K562 (cell line): ENCODE data around the gene RBMX2. TPM values are rescaled to one million over a fixed set of nuclear protein-coding genes. Genes with fewer than 3 reads are reported as not detected.

ENCODE experiments used
- IFI16 ChIP-seq: fragments of 250-450 bp; sonication (Bioruptor Pico); IDR thresholded peaks from 2 replicates; pipeline ENCODE4 v2.1.2; 2022; ENCODE audit warnings: mild to moderate bottlenecking, inconsistent platforms
- NRF1 ChIP-seq, 2 experiments: fragments of 450-650 bp; IDR thresholded peaks in 1 of 2; conservative IDR thresholded peaks in 1 of 2; 2 replicates each; pipeline ENCODE4 v1.6.1; 2014; ENCODE audit warnings: mild to moderate bottlenecking in 2 of 2
- POLR2G ChIP-seq: fragments of 200-400 bp; formaldehyde crosslinking; IDR thresholded peaks from 2 replicates; pipeline ENCODE4 v1.6.1; 2017; ENCODE audit warnings: low read depth, mild to moderate bottlenecking, antibody characterized with exemption, low read length, moderate library complexity
- POU5F1 ChIP-seq: fragments of 150-350 bp; IDR thresholded peaks from 2 replicates; pipeline ENCODE4 v1.6.1; 2014; ENCODE audit warnings: borderline replicate concordance, low read length, low read depth, mild to moderate bottlenecking; ENCODE audit not compliant: partially characterized antibody
- PTTG1 ChIP-seq: fragments of 450-650 bp; IDR thresholded peaks from 2 replicates; pipeline ENCODE4 v1.6.1; 2016; ENCODE audit warnings: low read depth, mild to moderate bottlenecking, missing genetic modification characterization, missing compliant biosample characterization
- RUNX1 ChIP-seq: sonication (generic); IDR thresholded peaks from 2 replicates; pipeline ENCODE4 v1.6.1; 2016; ENCODE audit warnings: antibody characterized with exemption, low read depth
- TARDBP ChIP-seq: fragments of 450-650 bp; IDR thresholded peaks from 2 replicates; pipeline ENCODE4 v1.6.1; 2016
- XRCC4 ChIP-seq: IDR thresholded peaks from one replicate; pipeline ENCODE4 v1.6.1; 2011; ENCODE audit not compliant: insufficient read depth, insufficient read length; ENCODE audit errors: extremely low read depth
- ZNF311 ChIP-seq: fragments of 250-450 bp; sonication (Bioruptor Pico); IDR thresholded peaks from 2 replicates; pipeline ENCODE4 v1.4.0; 2020; ENCODE audit warnings: mild to moderate bottlenecking, moderate library complexity
- ZNF780A ChIP-seq: fragments of 250-450 bp; sonication (Bioruptor Pico); IDR thresholded peaks from 2 replicates; pipeline ENCODE4 v1.5.0; 2021; ENCODE audit warnings: mild to moderate bottlenecking
- polyA plus RNA-seq, 8 experiments: library from polyadenylated mRNA; depleted of rRNA in 4 of 8; stranded (reverse) in 5 of 8; unstranded in 3 of 8; fragments of >200 nt; fragmentation: Nextera tagmentation in 2 of 8; fragmentation: Illumina TruSeq in 1 of 8; extraction: Ambion mirVana in 2 of 8; extraction: Trizol in 1 of 8; gene quantifications; 2 replicates each; pipeline versions ENCODE4 v1.2.1 to v1.2.3, GENCODE V29; 2011 to 2014; ENCODE audit warnings: inconsistent platforms in 1 of 8, missing spikeins in 1 of 8
- total RNA-seq, 7 experiments: library from RNA; depleted of rRNA in 6 of 7; stranded (reverse); fragments of >200 nt in 6 of 7; fragmentation: Illumina TruSeq in 2 of 7; extraction: Trizol in 2 of 7; gene quantifications; 2 replicates each; pipeline versions ENCODE4 v1.2.1 to v1.2.3, GENCODE V29; 2011 to 2021; ENCODE audit warnings: low replicate concordance in 1 of 7
- TF ChIP-seq, protein P1 (sequence below): fragments of 250-450 bp; sonication (Bioruptor Pico); IDR thresholded peaks from 2 replicates; pipeline ENCODE4 v1.8.0; 2021; ENCODE audit warnings: borderline replicate concordance, mild to moderate bottlenecking, moderate library complexity; ENCODE audit not compliant: poor library complexity, severe bottlenecking
- TF ChIP-seq, protein P2 (sequence below), 2 experiments: fragments of 150-350 bp in 1 of 2; IDR thresholded peaks; 2 replicates each; pipeline ENCODE4 v1.6.1; 2012 to 2016; ENCODE audit warnings: low read depth in 2 of 2, low read length in 2 of 2, mild to moderate bottlenecking in 1 of 2, moderate library complexity in 1 of 2
- TF ChIP-seq, protein P3 (sequence below): fragments of 250-450 bp; sonication (Bioruptor Pico); IDR thresholded peaks from 2 replicates; pipeline ENCODE4 v1.5.0; 2020; ENCODE audit warnings: mild to moderate bottlenecking
- TF ChIP-seq, protein P4 (sequence below): fragments of 250-450 bp; sonication (Bioruptor Pico); IDR thresholded peaks from 2 replicates; pipeline ENCODE4 v1.4.0; 2020; ENCODE audit warnings: borderline replicate concordance
- TF ChIP-seq, protein P5 (sequence below): sonication (generic); formaldehyde crosslinking; IDR thresholded peaks from 2 replicates; pipeline ENCODE4 v1.8.0; 2022; ENCODE audit warnings: missing genetic modification reagents, mild to moderate bottlenecking, moderate library complexity, borderline replicate concordance
- TF ChIP-seq, protein P6 (sequence below): sonication (generic); formaldehyde crosslinking; IDR thresholded peaks from 2 replicates; pipeline ENCODE4 v1.8.0; 2022; ENCODE audit warnings: mild to moderate bottlenecking, missing genetic modification reagents, borderline replicate concordance

Gene RBMX2
- total and polyA plus RNA-seq, 9 of the 15 experiments (the other 6 are each of a cell fraction or from before 2014, with no cell fraction given), result 27.2 to 62.5 (median 54.1) TPM

DNA sequence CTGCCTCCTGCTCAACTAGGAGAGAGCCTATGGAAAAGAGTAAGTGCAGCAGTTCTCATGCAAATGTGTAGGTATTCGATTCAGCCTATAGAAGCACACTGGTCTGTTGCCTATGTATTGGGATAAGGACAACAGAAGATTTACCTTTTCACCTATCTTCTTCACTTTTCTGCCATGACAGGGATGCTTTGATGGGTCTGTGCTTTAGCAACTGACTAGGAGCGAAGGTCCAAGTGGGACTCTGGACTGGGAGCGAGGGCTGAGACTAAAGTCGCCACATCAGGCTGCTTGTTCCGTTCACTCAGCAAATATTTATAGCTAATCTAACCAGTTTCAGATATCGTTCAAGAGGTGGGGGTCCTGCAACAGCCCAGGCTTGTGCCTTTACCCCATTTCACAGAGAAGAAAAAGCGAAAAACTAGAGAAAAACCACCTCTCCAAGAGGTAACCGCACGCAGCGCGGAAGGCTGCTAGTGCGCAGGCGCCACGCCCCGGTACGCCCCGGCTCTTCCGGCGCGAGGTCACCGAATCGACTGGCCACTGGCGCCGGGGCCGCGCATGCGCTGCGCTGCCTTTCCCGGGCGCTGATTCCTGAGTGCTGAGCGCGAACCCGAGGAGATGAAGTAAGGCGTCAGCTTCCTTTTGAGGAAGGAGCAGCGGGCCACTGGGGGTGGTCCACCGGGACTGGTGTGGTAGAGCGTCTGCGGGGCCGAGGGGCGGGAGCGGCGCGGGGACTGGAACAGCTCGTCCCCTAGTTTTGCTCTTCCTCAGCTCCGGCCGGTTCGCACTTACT is at the start of gene RBMX2 (continued):
- TF ChIP-seq, protein P1, sequence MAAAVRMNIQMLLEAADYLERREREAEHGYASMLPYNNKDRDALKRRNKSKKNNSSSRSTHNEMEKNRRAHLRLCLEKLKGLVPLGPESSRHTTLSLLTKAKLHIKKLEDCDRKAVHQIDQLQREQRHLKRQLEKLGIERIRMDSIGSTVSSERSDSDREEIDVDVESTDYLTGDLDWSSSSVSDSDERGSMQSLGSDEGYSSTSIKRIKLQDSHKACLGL, result no peak
- TF ChIP-seq, protein P2, sequence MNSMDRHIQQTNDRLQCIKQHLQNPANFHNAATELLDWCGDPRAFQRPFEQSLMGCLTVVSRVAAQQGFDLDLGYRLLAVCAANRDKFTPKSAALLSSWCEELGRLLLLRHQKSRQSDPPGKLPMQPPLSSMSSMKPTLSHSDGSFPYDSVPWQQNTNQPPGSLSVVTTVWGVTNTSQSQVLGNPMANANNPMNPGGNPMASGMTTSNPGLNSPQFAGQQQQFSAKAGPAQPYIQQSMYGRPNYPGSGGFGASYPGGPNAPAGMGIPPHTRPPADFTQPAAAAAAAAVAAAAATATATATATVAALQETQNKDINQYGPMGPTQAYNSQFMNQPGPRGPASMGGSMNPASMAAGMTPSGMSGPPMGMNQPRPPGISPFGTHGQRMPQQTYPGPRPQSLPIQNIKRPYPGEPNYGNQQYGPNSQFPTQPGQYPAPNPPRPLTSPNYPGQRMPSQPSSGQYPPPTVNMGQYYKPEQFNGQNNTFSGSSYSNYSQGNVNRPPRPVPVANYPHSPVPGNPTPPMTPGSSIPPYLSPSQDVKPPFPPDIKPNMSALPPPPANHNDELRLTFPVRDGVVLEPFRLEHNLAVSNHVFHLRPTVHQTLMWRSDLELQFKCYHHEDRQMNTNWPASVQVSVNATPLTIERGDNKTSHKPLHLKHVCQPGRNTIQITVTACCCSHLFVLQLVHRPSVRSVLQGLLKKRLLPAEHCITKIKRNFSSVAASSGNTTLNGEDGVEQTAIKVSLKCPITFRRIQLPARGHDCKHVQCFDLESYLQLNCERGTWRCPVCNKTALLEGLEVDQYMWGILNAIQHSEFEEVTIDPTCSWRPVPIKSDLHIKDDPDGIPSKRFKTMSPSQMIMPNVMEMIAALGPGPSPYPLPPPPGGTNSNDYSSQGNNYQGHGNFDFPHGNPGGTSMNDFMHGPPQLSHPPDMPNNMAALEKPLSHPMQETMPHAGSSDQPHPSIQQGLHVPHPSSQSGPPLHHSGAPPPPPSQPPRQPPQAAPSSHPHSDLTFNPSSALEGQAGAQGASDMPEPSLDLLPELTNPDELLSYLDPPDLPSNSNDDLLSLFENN (IDR thresholded peaks at IDR 0.05; ENCODE audit: low read depth in 2 of 2, low read length in 2 of 2), result no peak
- TF ChIP-seq IFI16 (CRISPR knock-in tag) (no peak), POLR2G (peak; percentile 80), ZNF311 (no peak), POU5F1 (peak; percentile 7), ZNF780A (CRISPR knock-in tag) (no peak), RUNX1 (no peak), TARDBP (no peak), NRF1 (conservative IDR thresholded peaks at IDR 0.05 in 1 of 2, IDR thresholded peaks at IDR 0.05 in 1 of 2) (peak; percentile 98), XRCC4 (no peak), PTTG1 (tag) (no peak)
- TF ChIP-seq, protein P3, sequence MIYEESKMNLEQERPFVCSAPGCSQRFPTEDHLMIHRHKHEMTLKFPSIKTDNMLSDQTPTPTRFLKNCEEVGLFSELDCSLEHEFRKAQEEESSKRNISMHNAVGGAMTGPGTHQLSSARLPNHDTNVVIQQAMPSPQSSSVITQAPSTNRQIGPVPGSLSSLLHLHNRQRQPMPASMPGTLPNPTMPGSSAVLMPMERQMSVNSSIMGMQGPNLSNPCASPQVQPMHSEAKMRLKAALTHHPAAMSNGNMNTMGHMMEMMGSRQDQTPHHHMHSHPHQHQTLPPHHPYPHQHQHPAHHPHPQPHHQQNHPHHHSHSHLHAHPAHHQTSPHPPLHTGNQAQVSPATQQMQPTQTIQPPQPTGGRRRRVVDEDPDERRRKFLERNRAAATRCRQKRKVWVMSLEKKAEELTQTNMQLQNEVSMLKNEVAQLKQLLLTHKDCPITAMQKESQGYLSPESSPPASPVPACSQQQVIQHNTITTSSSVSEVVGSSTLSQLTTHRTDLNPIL, result no peak
- TF ChIP-seq, protein P4, sequence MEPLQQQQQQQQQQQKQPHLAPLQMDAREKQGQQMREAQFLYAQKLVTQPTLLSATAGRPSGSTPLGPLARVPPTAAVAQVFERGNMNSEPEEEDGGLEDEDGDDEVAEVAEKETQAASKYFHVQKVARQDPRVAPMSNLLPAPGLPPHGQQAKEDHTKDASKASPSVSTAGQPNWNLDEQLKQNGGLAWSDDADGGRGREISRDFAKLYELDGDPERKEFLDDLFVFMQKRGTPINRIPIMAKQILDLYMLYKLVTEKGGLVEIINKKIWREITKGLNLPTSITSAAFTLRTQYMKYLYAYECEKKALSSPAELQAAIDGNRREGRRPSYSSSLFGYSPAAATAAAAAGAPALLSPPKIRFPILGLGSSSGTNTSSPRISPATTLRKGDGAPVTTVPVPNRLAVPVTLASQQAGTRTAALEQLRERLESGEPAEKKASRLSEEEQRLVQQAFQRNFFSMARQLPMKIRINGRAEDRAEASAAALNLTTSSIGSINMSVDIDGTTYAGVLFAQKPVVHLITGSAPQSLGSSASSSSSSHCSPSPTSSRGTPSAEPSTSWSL (CRISPR knock-in tag), result no peak
- TF ChIP-seq, protein P5, sequence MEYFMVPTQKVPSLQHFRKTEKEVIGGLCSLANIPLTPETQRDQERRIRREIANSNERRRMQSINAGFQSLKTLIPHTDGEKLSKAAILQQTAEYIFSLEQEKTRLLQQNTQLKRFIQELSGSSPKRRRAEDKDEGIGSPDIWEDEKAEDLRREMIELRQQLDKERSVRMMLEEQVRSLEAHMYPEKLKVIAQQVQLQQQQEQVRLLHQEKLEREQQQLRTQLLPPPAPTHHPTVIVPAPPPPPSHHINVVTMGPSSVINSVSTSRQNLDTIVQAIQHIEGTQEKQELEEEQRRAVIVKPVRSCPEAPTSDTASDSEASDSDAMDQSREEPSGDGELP (CRISPR knock-in tag), result peak; percentile 41; the same call in 1 of the 2 replicates
- TF ChIP-seq, protein P6, sequence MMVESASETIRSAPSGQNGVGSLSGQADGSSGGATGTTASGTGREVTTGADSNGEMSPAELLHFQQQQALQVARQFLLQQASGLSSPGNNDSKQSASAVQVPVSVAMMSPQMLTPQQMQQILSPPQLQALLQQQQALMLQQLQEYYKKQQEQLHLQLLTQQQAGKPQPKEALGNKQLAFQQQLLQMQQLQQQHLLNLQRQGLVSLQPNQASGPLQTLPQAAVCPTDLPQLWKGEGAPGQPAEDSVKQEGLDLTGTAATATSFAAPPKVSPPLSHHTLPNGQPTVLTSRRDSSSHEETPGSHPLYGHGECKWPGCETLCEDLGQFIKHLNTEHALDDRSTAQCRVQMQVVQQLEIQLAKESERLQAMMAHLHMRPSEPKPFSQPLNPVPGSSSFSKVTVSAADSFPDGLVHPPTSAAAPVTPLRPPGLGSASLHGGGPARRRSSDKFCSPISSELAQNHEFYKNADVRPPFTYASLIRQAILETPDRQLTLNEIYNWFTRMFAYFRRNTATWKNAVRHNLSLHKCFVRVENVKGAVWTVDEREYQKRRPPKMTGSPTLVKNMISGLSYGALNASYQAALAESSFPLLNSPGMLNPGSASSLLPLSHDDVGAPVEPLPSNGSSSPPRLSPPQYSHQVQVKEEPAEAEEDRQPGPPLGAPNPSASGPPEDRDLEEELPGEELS (CRISPR knock-in tag), result no peak
